Neural cell (in vitro differentiated cells): ENCODE results near the gene ACOT12. TPM values are rescaled to one million over a fixed set of nuclear protein-coding genes. Genes with fewer than 3 reads are reported as not detected.

Experiments used
- H2AFZ ChIP-seq: fragments of 200-600, 300-800 bp; sonication (generic), shearing (Covaris generic); 2 replicates; pipeline ENCODE4 v1.6.0; 2014; ENCODE audit warnings: low read depth, mild to moderate bottlenecking, antibody characterized with exemption, low read length, moderate library complexity
- H3F3A ChIP-seq: fragments of 200-600 bp; shearing (Covaris generic); 2 replicates; pipeline ENCODE4 v1.6.1; 2016; ENCODE audit warnings: mild to moderate bottlenecking, moderate library complexity, mixed read lengths, antibody characterized with exemption, low read length; ENCODE audit not compliant: insufficient read depth, poor library complexity, severe bottlenecking
- H3K27ac ChIP-seq: fragments of 200-600, 300-800 bp; sonication (generic), shearing (Covaris generic); 2 replicates; pipeline ENCODE4 v1.5.1; 2014; ENCODE audit warnings: mild to moderate bottlenecking, low read length, moderate library complexity
- H3K27me3 ChIP-seq: fragments of 300-800, 200-600 bp; sonication (generic), shearing (Covaris generic); 2 replicates; pipeline ENCODE4 v1.6.0; 2014; ENCODE audit warnings: mild to moderate bottlenecking, low read depth, low read length, moderate library complexity; ENCODE audit not compliant: insufficient read depth
- H3K36me3 ChIP-seq: fragments of 300-800, 200-600 bp; sonication (generic), shearing (Covaris generic); 2 replicates; pipeline ENCODE4 v1.5.1; 2014; ENCODE audit warnings: mild to moderate bottlenecking, antibody characterized with exemption, low read length, moderate library complexity; ENCODE audit not compliant: insufficient read depth
- H3K4me2 ChIP-seq: fragments of 300-800, 200-600 bp; sonication (generic), shearing (Covaris generic); 2 replicates; pipeline ENCODE4 v1.6.0; 2014; ENCODE audit warnings: mild to moderate bottlenecking, low read length
- H3K4me3 ChIP-seq: fragments of 300-800, 200-600 bp; sonication (generic), shearing (Covaris generic); 2 replicates; pipeline ENCODE4 v1.5.1; 2014; ENCODE audit warnings: mild to moderate bottlenecking, low read length, moderate library complexity
- H3K79me2 ChIP-seq: fragments of 200-600 bp; shearing (Covaris generic); replicated peaks from 2 replicates; pipeline ENCODE4 v1.6.0; 2014; ENCODE audit warnings: mild to moderate bottlenecking, low read length, moderate library complexity; ENCODE audit not compliant: insufficient read depth
- H3K9ac ChIP-seq: fragments of 300-800, 200-600 bp; sonication (generic), shearing (Covaris generic); 2 replicates; pipeline ENCODE4 v1.6.1; 2016; ENCODE audit warnings: mild to moderate bottlenecking, low read length, mixed read lengths
- H3K9me2 ChIP-seq: fragments of 200-600 bp; shearing (Covaris generic); 2 replicates; pipeline ENCODE4 v1.6.1; 2016; ENCODE audit warnings: mild to moderate bottlenecking, low read length, mixed read lengths; ENCODE audit not compliant: insufficient read depth
- H3K9me3 ChIP-seq: fragments of 200-600, 300-800 bp; sonication (generic), shearing (Covaris generic); 2 replicates; pipeline ENCODE4 v1.6.1; 2016; ENCODE audit warnings: mild to moderate bottlenecking, mixed run types, low read length, moderate library complexity, mixed read lengths
- H4K20me1 ChIP-seq: fragments of 200-600 bp; shearing (Covaris generic); 2 replicates; pipeline ENCODE4 v1.6.1; 2016; ENCODE audit warnings: mild to moderate bottlenecking, mixed run types; ENCODE audit not compliant: insufficient read depth
- EP300 ChIP-seq: fragments of 450-650 bp; conservative IDR thresholded peaks from 2 replicates; pipeline ENCODE4 v1.6.1; 2014; ENCODE audit warnings: antibody characterized with exemption, mild to moderate bottlenecking, moderate library complexity; ENCODE audit not compliant: poor library complexity, severe bottlenecking
- EZH2 ChIP-seq: fragments of 200-600, 300-800 bp; shearing (Covaris generic), sonication (generic); IDR thresholded peaks from 2 replicates; pipeline ENCODE4 v1.6.1; 2014; ENCODE audit warnings: antibody characterized with exemption, low read length, borderline replicate concordance, mild to moderate bottlenecking; ENCODE audit not compliant: insufficient read depth, poor library complexity, severe bottlenecking
- MXI1 ChIP-seq: fragments of 450-650 bp; conservative IDR thresholded peaks from 2 replicates; pipeline ENCODE4 v1.6.1; 2014; ENCODE audit warnings: antibody characterized with exemption, mild to moderate bottlenecking; ENCODE audit not compliant: poor library complexity, severe bottlenecking
- POLR2AphosphoS5 ChIP-seq: IDR thresholded peaks from 2 replicates; pipeline ENCODE4 v1.6.1; 2012
- RAD21 ChIP-seq: fragments of 450-650 bp; conservative IDR thresholded peaks from 2 replicates; pipeline ENCODE4 v1.6.1; 2014; ENCODE audit warnings: antibody characterized with exemption, mild to moderate bottlenecking, moderate library complexity
- SMC3 ChIP-seq: fragments of 450-650 bp; conservative IDR thresholded peaks from 2 replicates; pipeline ENCODE4 v1.6.1; 2014; ENCODE audit warnings: antibody characterized with exemption, mild to moderate bottlenecking, moderate library complexity; ENCODE audit not compliant: poor library complexity
- TAF1 ChIP-seq: IDR thresholded peaks from 2 replicates; pipeline ENCODE4 v1.6.1; 2012; ENCODE audit warnings: low read depth
- polyA plus RNA-seq: library from polyadenylated mRNA; depleted of rRNA; stranded (reverse); fragments of >200 nt; gene quantifications from 2 replicates; pipeline ENCODE4 v1.2.3, GENCODE V29; 2014
- TF ChIP-seq, protein P1 (sequence below): fragments of 450-650 bp; IDR thresholded peaks from 2 replicates; pipeline ENCODE4 v1.5.1; 2014; ENCODE audit warnings: antibody characterized with exemption, mild to moderate bottlenecking, moderate library complexity; ENCODE audit not compliant: poor library complexity, severe bottlenecking
- TF ChIP-seq, protein P2 (sequence below): IDR thresholded peaks from 2 replicates; pipeline ENCODE4 v1.6.1; 2012; ENCODE audit warnings: borderline replicate concordance

ACOT12 gene
- polyA plus RNA-seq, 1 donor from 2014 or later: 1.2 TPM

- Histone ChIP-seq H3K4me3 (no peak overlapping the region), H4K20me1 (no peaks in the 10 kb centered on the region), H2AFZ (no peak overlapping the region), H3F3A (no peaks in the 10 kb centered on the region), H3K79me2 (no peaks in the 10 kb centered on the region), H3K27ac (no peak overlapping the region), H3K27me3 (no peaks in the 10 kb centered on the region), H3K36me3 (peaks cover 3% of the 10 kb centered on the region), H3K9me2 (no peaks in the 10 kb centered on the region), H3K9ac (no peak overlapping the region), H3K9me3 (no peaks in the 10 kb centered on the region), H3K4me2 (no peak overlapping the region)
- TF ChIP-seq MXI1 (no peak), EP300 (no peak), EZH2 (no peak), SMC3 (no peak)
These were observed 83.4 kb downstream of the ACOT12 start for GRCh38 chr5:81310402-81311063.

DNA sequence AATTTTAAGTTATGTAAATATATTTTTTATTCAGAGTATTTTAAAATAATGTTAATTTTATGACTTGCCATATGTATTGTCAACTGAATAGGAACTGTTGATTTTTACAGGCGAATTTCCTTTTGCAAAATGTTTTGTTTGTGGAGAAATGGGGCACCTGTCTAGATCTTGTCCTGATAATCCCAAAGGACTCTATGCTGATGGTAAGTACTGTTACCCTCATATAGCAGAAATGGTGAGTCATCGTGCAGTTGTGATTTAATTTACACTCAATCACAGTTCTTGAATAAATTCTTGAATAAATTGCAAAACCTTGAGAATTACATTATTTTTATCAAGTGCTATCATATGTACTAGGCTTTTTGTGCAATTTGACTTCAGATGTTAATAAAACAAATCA, 85.1 kb downstream of the ACOT12 start:
- H3K27ac ChIP-seq: no peak overlapping the region
- H3K4me3 ChIP-seq: no peak overlapping the region
- H3K36me3 ChIP-seq: peaks cover 3% of the 10 kb centered on the region
- H3K4me2 ChIP-seq: no peak overlapping the region
- H3K9me3 ChIP-seq: no peaks in the 10 kb centered on the region
- H2AFZ ChIP-seq: no peak overlapping the region
- H3K9ac ChIP-seq: no peak overlapping the region
- peaks cover under 1% of the 10 kb centered on the region for H3K79me2 ChIP-seq
- H3K27me3 ChIP-seq: no peaks in the 10 kb centered on the region
- H3F3A ChIP-seq: no peaks in the 10 kb centered on the region
- no peak for TF ChIP-seq TAF1
- no peak for TF ChIP-seq EZH2
- no peak for TF ChIP-seq MXI1
- TF ChIP-seq SMC3: no peak
- TF ChIP-seq EP300: no peak
- TF ChIP-seq RAD21: no peak
- TF ChIP-seq POLR2AphosphoS5: no peak
- TF ChIP-seq, protein P1, sequence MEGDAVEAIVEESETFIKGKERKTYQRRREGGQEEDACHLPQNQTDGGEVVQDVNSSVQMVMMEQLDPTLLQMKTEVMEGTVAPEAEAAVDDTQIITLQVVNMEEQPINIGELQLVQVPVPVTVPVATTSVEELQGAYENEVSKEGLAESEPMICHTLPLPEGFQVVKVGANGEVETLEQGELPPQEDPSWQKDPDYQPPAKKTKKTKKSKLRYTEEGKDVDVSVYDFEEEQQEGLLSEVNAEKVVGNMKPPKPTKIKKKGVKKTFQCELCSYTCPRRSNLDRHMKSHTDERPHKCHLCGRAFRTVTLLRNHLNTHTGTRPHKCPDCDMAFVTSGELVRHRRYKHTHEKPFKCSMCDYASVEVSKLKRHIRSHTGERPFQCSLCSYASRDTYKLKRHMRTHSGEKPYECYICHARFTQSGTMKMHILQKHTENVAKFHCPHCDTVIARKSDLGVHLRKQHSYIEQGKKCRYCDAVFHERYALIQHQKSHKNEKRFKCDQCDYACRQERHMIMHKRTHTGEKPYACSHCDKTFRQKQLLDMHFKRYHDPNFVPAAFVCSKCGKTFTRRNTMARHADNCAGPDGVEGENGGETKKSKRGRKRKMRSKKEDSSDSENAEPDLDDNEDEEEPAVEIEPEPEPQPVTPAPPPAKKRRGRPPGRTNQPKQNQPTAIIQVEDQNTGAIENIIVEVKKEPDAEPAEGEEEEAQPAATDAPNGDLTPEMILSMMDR: no peak
- TF ChIP-seq, protein P2, sequence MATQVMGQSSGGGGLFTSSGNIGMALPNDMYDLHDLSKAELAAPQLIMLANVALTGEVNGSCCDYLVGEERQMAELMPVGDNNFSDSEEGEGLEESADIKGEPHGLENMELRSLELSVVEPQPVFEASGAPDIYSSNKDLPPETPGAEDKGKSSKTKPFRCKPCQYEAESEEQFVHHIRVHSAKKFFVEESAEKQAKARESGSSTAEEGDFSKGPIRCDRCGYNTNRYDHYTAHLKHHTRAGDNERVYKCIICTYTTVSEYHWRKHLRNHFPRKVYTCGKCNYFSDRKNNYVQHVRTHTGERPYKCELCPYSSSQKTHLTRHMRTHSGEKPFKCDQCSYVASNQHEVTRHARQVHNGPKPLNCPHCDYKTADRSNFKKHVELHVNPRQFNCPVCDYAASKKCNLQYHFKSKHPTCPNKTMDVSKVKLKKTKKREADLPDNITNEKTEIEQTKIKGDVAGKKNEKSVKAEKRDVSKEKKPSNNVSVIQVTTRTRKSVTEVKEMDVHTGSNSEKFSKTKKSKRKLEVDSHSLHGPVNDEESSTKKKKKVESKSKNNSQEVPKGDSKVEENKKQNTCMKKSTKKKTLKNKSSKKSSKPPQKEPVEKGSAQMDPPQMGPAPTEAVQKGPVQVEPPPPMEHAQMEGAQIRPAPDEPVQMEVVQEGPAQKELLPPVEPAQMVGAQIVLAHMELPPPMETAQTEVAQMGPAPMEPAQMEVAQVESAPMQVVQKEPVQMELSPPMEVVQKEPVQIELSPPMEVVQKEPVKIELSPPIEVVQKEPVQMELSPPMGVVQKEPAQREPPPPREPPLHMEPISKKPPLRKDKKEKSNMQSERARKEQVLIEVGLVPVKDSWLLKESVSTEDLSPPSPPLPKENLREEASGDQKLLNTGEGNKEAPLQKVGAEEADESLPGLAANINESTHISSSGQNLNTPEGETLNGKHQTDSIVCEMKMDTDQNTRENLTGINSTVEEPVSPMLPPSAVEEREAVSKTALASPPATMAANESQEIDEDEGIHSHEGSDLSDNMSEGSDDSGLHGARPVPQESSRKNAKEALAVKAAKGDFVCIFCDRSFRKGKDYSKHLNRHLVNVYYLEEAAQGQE: no peak
- no peaks in the 10 kb centered on the region for H4K20me1 ChIP-seq
- H3K9me2 ChIP-seq: no peaks in the 10 kb centered on the region
